ENCODE results near the gene PTPRQ.
"Not testable (repeated sequence)": the region's sequence is repeated elsewhere in the genome, so short reads cannot be mapped to it uniquely, and the experiment has no call there.

PTPRQ gene

GRCh38 chr12:80643961-80644360 lies 199.9 kb downstream of the PTPRQ start:
- DNase-seq (ENCODE audit: low read depth in 2 of 2): no peak

- no peak for DNase-seq (ENCODE audit: low read depth in 2 of 2)
These were observed 204.8 kb downstream of the PTPRQ start for GRCh38 chr12:80648881-80649280.

- no peak for DNase-seq (ENCODE audit: low read depth in 2 of 2)
These were observed 211.7 kb downstream of the PTPRQ start for GRCh38 chr12:80655751-80656150.

- no peak for DNase-seq (ENCODE audit: low read depth in 2 of 2)
These were observed 215.6 kb downstream of the PTPRQ start for GRCh38 chr12:80659512-80660063.

- DNase-seq (ENCODE audit: low read depth in 2 of 2): no peak
These were observed 218.6 kb downstream of the PTPRQ start for GRCh38 chr12:80662586-80662985.

GRCh38 chr12:80670214-80670613 lies 226.2 kb downstream of the PTPRQ start:
- DNase-seq (ENCODE audit: low read depth in 2 of 2): no peak

GRCh38 chr12:80676042-80676636 lies 232.1 kb downstream of the PTPRQ start:
- not testable (repeated sequence) for DNase-seq (ENCODE audit: low read depth in 2 of 2)

GRCh38 chr12:80676856-80677255 lies 232.8 kb downstream of the PTPRQ start:
- DNase-seq (ENCODE audit: low read depth in 2 of 2): no peak

- DNase-seq (ENCODE audit: low read depth in 2 of 2): no peak
These were observed 234.0 kb downstream of the PTPRQ start for GRCh38 chr12:80677994-80678393.

- DNase-seq (ENCODE audit: low read depth in 2 of 2): no peak
These were observed 235.5 kb downstream of the PTPRQ start for GRCh38 chr12:80679346-80680131.

GRCh38 chr12:80681287-80681686 lies 237.3 kb downstream of the PTPRQ start:
- DNase-seq (ENCODE audit: low read depth in 2 of 2): no peak

GRCh38 chr12:80681786-80682185 lies 237.8 kb downstream of the PTPRQ start:
- DNase-seq (ENCODE audit: low read depth in 2 of 2): no peak

- DNase-seq (ENCODE audit: low read depth in 2 of 2): no peak
These were observed 240.1 kb downstream of the PTPRQ start for GRCh38 chr12:80684077-80684495.

GRCh38 chr12:80690090-80690489 lies 246.1 kb downstream of the PTPRQ start:
- no peak for DNase-seq (ENCODE audit: low read depth in 2 of 2)

- no peak for DNase-seq (ENCODE audit: low read depth in 2 of 2)
These were observed 246.5 kb downstream of the PTPRQ start for GRCh38 chr12:80690513-80690912.

GRCh38 chr12:80692114-80692513 lies 248.1 kb downstream of the PTPRQ start:
- DNase-seq (ENCODE audit: low read depth in 2 of 2): no peak

- no peak for DNase-seq (ENCODE audit: low read depth in 2 of 2)
These were observed 253.3 kb downstream of the PTPRQ start for GRCh38 chr12:80697270-80697887.

- no peak for DNase-seq (ENCODE audit: low read depth in 2 of 2)
These were observed 254.2 kb downstream of the PTPRQ start for GRCh38 chr12:80698256-80698655.

GRCh38 chr12:80698847-80699542 lies 255.0 kb downstream of the PTPRQ start:
- no peak for DNase-seq (ENCODE audit: low read depth in 2 of 2)

GRCh38 chr12:80700327-80700726 lies 256.3 kb downstream of the PTPRQ start:
- DNase-seq (ENCODE audit: low read depth in 2 of 2): no peak

GRCh38 chr12:80701388-80701787 lies 257.4 kb downstream of the PTPRQ start:
- no peak for DNase-seq (ENCODE audit: low read depth in 2 of 2)

Measured in stimulated activated CD4-positive, alpha-beta T cell treated with anti-CD3 and anti-CD28 coated beads, Interleukin-1b, Interleukin-23, amount 100 ng/mL, for 4 hours (primary cell).